Fibroblast of pulmonary artery (primary cell): Measurements from ENCODE around the gene CHAD.
A peak's percentile ranks its signal among the peaks of the same experiment; 100 is the strongest.
"Not testable (repeated sequence)": the region's sequence is repeated elsewhere in the genome, so short reads cannot be mapped to it uniquely, and the experiment has no call there.

Experiments used
- DNase-seq: peaks from one replicate; pipeline ENCODE4 v3.0.0-alpha.2; 2010; ENCODE audit warnings: low read depth
- H3K4me3 ChIP-seq: replicated peaks from 2 replicates; pipeline ENCODE4 v1.5.1; 2011; ENCODE audit warnings: low read depth, mild to moderate bottlenecking, control low read depth, low read length, moderate library complexity
- TF ChIP-seq, protein P1 (sequence below): IDR thresholded peaks from 2 replicates; pipeline ENCODE4 v1.5.1; 2011; ENCODE audit warnings: mild to moderate bottlenecking, control low read depth, low read length, inconsistent platforms; ENCODE audit errors: missing control alignments

CHAD gene

DNA sequence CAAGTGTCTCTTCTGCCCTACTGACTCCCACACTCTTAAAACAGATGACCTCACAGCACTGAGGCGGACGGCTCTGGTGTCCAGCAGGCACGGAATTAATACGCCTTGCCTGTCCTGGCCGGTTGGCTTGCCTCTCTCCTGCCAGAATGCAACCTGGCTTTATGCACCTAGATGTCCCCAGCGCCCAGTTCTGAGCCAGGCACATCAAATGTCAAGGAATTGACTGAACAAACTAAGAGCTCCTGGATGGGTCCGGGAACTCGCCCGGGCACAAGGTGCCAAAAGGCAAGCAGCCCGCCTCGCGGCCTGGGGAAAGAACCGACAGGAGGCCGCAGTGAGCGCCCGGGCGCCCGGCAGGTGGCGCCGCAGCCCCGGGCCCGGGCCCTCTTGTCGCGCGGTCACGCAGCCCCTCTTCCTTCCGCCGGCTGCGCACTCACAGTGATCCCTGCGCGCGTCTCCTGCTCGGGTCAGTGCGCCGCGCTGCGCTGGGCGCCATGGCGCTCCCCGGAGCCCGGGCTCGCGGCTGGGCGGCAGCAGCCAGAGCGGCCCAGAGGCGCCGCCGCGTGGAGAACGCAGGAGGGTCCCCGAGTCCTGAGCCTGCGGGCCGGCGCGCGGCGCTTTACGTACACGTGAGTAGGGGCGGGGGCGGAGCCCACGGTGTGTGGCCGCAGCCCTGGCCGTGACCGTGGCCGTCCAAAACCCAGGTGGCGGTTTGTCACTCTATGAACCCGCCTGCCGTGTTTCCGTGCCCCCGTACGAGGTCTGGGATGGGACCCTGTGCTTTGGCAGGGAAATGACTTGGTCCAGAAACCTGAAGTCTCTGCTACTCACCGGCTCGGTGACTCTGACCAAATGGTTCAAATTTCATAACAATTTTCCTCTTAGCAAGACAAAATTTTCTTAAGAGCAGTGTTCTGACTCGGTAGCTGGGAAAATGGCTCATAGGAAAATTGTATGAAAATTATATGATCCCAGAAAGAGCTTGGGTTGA, 10.0 kb upstream of the CHAD start, which contains the start of gene RSAD1:
TSS of gene RSAD1 (plus strand) at position 470 of the 991 bp plus-strand sequence. CDS start at position 495, 25 bp downstream.
- TF ChIP-seq, protein P1, sequence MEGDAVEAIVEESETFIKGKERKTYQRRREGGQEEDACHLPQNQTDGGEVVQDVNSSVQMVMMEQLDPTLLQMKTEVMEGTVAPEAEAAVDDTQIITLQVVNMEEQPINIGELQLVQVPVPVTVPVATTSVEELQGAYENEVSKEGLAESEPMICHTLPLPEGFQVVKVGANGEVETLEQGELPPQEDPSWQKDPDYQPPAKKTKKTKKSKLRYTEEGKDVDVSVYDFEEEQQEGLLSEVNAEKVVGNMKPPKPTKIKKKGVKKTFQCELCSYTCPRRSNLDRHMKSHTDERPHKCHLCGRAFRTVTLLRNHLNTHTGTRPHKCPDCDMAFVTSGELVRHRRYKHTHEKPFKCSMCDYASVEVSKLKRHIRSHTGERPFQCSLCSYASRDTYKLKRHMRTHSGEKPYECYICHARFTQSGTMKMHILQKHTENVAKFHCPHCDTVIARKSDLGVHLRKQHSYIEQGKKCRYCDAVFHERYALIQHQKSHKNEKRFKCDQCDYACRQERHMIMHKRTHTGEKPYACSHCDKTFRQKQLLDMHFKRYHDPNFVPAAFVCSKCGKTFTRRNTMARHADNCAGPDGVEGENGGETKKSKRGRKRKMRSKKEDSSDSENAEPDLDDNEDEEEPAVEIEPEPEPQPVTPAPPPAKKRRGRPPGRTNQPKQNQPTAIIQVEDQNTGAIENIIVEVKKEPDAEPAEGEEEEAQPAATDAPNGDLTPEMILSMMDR = peak; percentile 22
- peak within 1 kb of the TSS; percentile 91 for H3K4me3 ChIP-seq
- peak; percentile 87 for DNase-seq

DNA sequence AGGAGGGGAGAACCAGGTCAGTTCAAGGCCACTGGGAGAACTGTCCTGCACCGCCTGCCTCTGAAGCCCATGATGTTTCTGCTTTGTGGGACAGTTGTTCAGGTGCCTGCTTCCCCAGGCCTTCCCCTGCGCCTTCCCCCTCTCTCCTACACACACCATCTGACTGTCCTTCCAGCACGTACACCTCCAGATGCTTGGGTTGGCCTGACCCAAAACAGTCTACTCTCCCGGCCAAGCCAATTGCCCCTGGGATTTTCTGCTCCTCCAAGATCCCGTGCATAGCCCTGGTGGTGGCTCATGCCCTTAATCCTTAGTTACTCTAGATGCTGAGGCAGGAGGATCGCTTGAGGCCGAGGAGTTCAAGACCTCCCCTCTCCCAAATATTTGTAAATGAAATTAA, 9.3 kb upstream of the CHAD start:
- TF ChIP-seq, protein P1 = no peak
- peak overlapping the region; percentile 91 for H3K4me3 ChIP-seq
- no peak for DNase-seq

GRCh38 chr17:50476545-50477315, 8.1 kb upstream of the CHAD start:
- no peak for DNase-seq
- TF ChIP-seq, protein P1 = no peak
- no peak overlapping the region for H3K4me3 ChIP-seq

DNA sequence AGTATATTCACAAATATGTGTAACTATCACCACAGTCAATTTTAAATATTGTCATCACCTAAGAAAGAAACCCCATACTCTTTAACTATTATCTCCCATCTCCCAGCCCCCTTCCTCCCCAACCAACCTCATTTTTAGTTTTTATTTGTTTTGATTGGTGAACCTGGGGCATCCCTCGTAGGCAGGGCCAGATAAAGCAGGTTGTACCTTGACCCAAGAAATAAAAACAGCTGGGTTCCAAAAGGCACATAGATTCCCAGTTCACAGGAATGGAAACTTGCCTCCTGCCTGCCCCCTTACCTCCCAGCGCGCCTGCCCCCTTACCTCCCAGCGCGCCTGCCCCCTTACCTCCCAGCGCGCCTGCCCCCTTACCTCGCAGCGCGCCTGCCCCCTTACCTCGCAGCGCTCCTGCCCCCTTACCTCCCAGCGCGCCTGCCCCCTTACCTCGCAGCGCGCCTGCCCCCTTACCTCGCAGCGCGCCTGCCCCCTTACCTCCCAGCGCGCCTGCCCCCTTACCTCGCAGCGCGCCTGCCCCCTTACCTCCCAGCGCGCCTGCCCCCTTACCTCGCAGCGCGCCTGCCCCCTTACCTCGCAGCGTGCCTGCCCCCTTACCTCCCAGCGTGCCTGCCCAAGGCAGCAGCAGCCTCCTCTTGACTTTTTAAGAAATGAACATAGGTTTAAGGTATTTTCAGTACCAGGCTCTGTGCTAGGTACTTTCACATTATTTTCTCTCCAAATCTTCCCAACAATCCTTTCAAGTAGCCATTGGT, 7.3 kb upstream of the CHAD start:
- not testable (repeated sequence) for DNase-seq

GRCh38 chr17:50475362-50475761, 6.7 kb upstream of the CHAD start:
- no peak overlapping the region for H3K4me3 ChIP-seq
- no peak for DNase-seq
- TF ChIP-seq, protein P1 = no peak

More for the DNA sequence above, 7.3 kb upstream of the CHAD start:
- not testable (repeated sequence) for H3K4me3 ChIP-seq

DNA sequence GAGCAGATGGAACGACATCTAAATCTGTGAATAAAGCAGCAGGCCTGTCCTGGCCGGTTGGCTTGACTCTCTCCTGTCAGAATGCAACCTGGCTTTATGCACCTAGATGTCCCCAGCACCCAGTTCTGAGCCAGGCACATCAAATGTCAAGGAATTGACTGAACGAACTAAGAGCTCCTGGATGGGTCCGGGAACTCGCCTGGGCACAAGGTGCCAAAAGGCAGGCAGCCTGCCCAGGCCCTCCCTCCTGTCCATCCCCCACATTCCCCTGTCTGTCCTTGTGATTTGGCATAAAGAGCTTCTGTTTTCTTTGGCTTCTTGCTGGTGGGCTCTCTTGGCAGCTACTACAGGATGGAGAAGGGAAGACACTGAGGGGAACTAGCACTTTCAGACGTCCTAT, 5.8 kb upstream of the CHAD start:
- TF ChIP-seq, protein P1 = no peak
- no peak overlapping the region for H3K4me3 ChIP-seq
- DNase-seq = no peak
